Measurements from ENCODE around the gene LIPG.

DNA sequence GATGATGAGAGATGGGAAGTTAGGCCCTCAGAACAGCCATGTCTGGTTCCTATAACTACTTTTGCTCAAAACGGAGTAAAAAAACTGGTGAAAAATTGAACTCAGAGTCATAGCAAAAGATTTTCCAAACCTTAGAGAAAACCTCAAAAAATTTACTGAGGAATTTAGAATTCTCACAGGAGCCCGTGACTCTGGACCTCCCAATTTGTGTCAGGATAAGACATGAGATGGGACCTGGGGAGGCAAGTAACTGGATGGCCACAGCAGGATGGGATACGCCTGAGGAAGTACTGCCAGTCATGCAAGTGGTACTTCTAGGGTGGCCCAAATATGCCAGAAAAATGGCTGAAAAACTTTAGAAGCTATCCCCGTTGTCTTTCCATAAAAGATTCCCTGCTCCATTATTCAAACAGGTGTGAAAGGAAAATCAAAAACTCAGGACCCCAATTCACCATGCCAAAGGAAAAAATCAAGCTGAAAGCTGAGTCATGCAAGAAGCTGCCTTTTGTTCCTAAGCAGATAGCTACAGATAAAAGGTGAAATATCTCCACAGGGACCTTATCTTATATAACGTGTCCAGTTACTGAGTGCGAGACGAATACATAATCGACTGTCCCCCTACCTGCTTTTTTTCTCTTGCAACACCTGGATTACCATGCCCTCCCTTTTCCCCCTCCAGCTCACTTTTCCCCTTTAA, 34.1 kb upstream of the LIPG start:
- no peak for TF ChIP-seq POLR2A (IDR thresholded peaks at IDR 0.05)
- TF ChIP-seq, protein P1, sequence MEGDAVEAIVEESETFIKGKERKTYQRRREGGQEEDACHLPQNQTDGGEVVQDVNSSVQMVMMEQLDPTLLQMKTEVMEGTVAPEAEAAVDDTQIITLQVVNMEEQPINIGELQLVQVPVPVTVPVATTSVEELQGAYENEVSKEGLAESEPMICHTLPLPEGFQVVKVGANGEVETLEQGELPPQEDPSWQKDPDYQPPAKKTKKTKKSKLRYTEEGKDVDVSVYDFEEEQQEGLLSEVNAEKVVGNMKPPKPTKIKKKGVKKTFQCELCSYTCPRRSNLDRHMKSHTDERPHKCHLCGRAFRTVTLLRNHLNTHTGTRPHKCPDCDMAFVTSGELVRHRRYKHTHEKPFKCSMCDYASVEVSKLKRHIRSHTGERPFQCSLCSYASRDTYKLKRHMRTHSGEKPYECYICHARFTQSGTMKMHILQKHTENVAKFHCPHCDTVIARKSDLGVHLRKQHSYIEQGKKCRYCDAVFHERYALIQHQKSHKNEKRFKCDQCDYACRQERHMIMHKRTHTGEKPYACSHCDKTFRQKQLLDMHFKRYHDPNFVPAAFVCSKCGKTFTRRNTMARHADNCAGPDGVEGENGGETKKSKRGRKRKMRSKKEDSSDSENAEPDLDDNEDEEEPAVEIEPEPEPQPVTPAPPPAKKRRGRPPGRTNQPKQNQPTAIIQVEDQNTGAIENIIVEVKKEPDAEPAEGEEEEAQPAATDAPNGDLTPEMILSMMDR (IDR thresholded peaks at IDR 0.05), result no peak
